Mesenchymal stem cell (in vitro differentiated cells and primary cell): Measurements from ENCODE around the gene NCK1.

ENCODE experiments used
- DNase-seq: peaks from one replicate; pipeline ENCODE4 v3.0.0-alpha.2; 2013
- H2AFZ ChIP-seq: one replicate; pipeline ENCODE4 v1.6.1; 2013; ENCODE audit warnings: low read depth, mild to moderate bottlenecking, control low read depth, inconsistent platforms, low read length, moderate library complexity
- H2AK5ac ChIP-seq: 2 replicates; pipeline ENCODE4 v1.6.1; 2013; ENCODE audit warnings: low read length, moderate library complexity, mild to moderate bottlenecking, inconsistent platforms; ENCODE audit not compliant: severe bottlenecking
- H2BK120ac ChIP-seq: one replicate; pipeline ENCODE4 v1.6.1; 2013; ENCODE audit warnings: low read depth, mild to moderate bottlenecking, inconsistent platforms, low read length, moderate library complexity
- H2BK12ac ChIP-seq, 2 experiments: one replicate each; pipeline ENCODE4 v1.6.1; 2013; ENCODE audit warnings: inconsistent platforms in 2 of 2, low read length in 2 of 2, mild to moderate bottlenecking in 2 of 2, moderate library complexity in 2 of 2, control low read depth in 1 of 2
- H2BK15ac ChIP-seq: one replicate; pipeline ENCODE4 v1.6.1; 2013; ENCODE audit warnings: mild to moderate bottlenecking, low read depth, inconsistent platforms; ENCODE audit not compliant: poor library complexity, severe bottlenecking
- H2BK5ac ChIP-seq: 2 replicates; pipeline ENCODE4 v1.6.1; 2013; ENCODE audit warnings: low read depth, mild to moderate bottlenecking, low read length, control low read depth, inconsistent platforms; ENCODE audit not compliant: poor library complexity, severe bottlenecking
- H3K14ac ChIP-seq, 2 experiments: one replicate each; pipeline ENCODE4 v1.6.1; 2013; ENCODE audit warnings: inconsistent platforms in 2 of 2, low read length in 2 of 2, control low read depth in 1 of 2, mild to moderate bottlenecking in 1 of 2, moderate library complexity in 1 of 2
- H3K18ac ChIP-seq, 2 experiments: one replicate each; pipeline ENCODE4 v1.6.1; 2013; ENCODE audit warnings: inconsistent platforms in 2 of 2, low read length in 2 of 2, control low read depth in 1 of 2, low read depth in 1 of 2, mild to moderate bottlenecking in 1 of 2
- H3K23ac ChIP-seq, 2 experiments: one replicate each; pipeline ENCODE4 v1.6.1; 2013; ENCODE audit warnings: inconsistent platforms in 2 of 2, low read length in 2 of 2, mild to moderate bottlenecking in 2 of 2, moderate library complexity in 2 of 2, control low read depth in 1 of 2
- H3K27ac ChIP-seq: 2 replicates; pipeline ENCODE4 v1.5.1; 2013; ENCODE audit warnings: mild to moderate bottlenecking, moderate library complexity, low read length, control low read depth, inconsistent platforms; ENCODE audit not compliant: poor library complexity, severe bottlenecking
- H3K27me3 ChIP-seq, 2 experiments: 2 replicates each; pipeline versions ENCODE4 v1.6.1 to v1.7.0; 2013; ENCODE audit warnings: low read length in 2 of 2, mild to moderate bottlenecking in 2 of 2, moderate library complexity in 2 of 2, control low read depth in 1 of 2, inconsistent platforms in 1 of 2; ENCODE audit not compliant: control insufficient read depth in 1 of 2, insufficient read depth in 1 of 2
- H3K36me3 ChIP-seq, 2 experiments: 2 replicates each; pipeline versions ENCODE4 v1.6.1 to v1.7.0; 2013; ENCODE audit warnings: low read length in 2 of 2, control low read depth in 1 of 2, inconsistent platforms in 1 of 2, low read depth in 1 of 2, mild to moderate bottlenecking in 1 of 2; ENCODE audit not compliant: insufficient read depth in 2 of 2, control insufficient read depth in 1 of 2
- H3K4ac ChIP-seq, 2 experiments: one replicate each; pipeline ENCODE4 v1.6.1; 2013; ENCODE audit warnings: inconsistent platforms in 2 of 2, low read length in 2 of 2, mild to moderate bottlenecking in 2 of 2, moderate library complexity in 2 of 2, control low read depth in 1 of 2, low read depth in 1 of 2
- H3K4me1 ChIP-seq: 2 replicates; pipeline ENCODE4 v1.6.1; 2013; ENCODE audit warnings: low read depth, low read length, control low read depth; ENCODE audit not compliant: control insufficient read depth, insufficient read depth
- H3K4me2 ChIP-seq: 2 replicates; pipeline ENCODE4 v1.6.1; 2013; ENCODE audit warnings: low read length, mild to moderate bottlenecking, inconsistent platforms; ENCODE audit not compliant: poor library complexity, severe bottlenecking
- H3K4me3 ChIP-seq, 2 experiments: 2 replicates each; pipeline versions ENCODE4 v1.5.1 to v1.7.0; 2013; ENCODE audit warnings: low read length in 2 of 2, mild to moderate bottlenecking in 2 of 2, control low read depth in 1 of 2, low read depth in 1 of 2; ENCODE audit not compliant: insufficient read depth in 1 of 2
- H3K79me1 ChIP-seq: replicated peaks from 2 replicates; pipeline ENCODE4 v1.6.1; 2013; ENCODE audit warnings: mild to moderate bottlenecking, control low read depth, low read length, inconsistent platforms; ENCODE audit not compliant: poor library complexity, severe bottlenecking
- H3K9ac ChIP-seq: 2 replicates; pipeline ENCODE4 v1.7.0; 2013; ENCODE audit warnings: mild to moderate bottlenecking, low read length, moderate library complexity
- H3K9me3 ChIP-seq: 2 replicates; pipeline ENCODE4 v1.7.0; 2013; ENCODE audit warnings: mild to moderate bottlenecking, low read length; ENCODE audit not compliant: control insufficient read depth
- H4K8ac ChIP-seq: one replicate; pipeline ENCODE4 v1.6.1; 2013; ENCODE audit warnings: inconsistent platforms, mild to moderate bottlenecking, low read length, moderate library complexity
- H4K91ac ChIP-seq: one replicate; pipeline ENCODE4 v1.6.1; 2013; ENCODE audit warnings: mild to moderate bottlenecking, low read length, inconsistent platforms
- whole genome bisulfite sequencing: methylation state at CpG from one replicate; pipeline ENCODE4 v1.1.7; 2013; ENCODE audit warnings: mixed read lengths; 5-methylcytosine and 5-hydroxymethylcytosine counted together

NCK1 gene

DNA sequence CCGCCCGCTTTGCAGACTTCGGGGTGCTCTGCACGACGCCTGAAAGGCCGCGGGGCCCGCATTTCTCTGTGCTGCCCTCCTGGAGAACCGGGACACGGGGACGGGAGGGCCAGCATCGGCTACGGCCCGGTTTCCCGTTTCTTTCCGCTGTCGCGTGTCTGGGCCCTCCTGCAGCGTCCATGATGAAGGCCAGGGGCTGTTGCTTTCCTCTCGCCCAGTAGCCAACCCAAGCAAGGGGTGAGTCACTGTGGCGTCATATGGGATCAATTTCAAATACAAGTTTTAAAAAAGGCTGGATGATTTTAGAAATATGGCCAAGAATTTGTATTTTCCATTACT is 42.6 kb upstream of the NCK1 start:
- Histone ChIP-seq H2AFZ (peak overlapping the region; percentile 83), H4K91ac (peak overlapping the region; percentile 76), H3K23ac (no peak overlapping the region), H3K4me3 (peak overlapping the region; percentile 77 to 83), H3K36me3 (no peaks in the 10 kb centered on the region), H3K27ac (no peak overlapping the region), H4K8ac (peak overlapping the region; percentile 66), H2BK12ac (peak overlapping the region; percentile 18 to 64), H3K14ac (peak overlapping the region in 1 of 2 experiments; percentile 83), H2BK5ac (no peak overlapping the region), H3K18ac (peak overlapping the region; percentile 82 to 86), H3K27me3 (no peaks in the 10 kb centered on the region), H3K4ac (peak overlapping the region; percentile 28 to 89), H2AK5ac (no peak overlapping the region), H3K9ac (peak overlapping the region; percentile 95), H3K4me1 (peaks cover 13% of the 10 kb centered on the region), H3K9me3 (peaks cover 3% of the 10 kb centered on the region), H2BK120ac (peak overlapping the region; percentile 94), H3K79me1 (peaks cover 3% of the 10 kb centered on the region), H3K4me2 (peak overlapping the region; percentile 98), H2BK15ac (no peak overlapping the region)
- DNase-seq, result peak; percentile 85
- WGBS, result under 1% methylated on average over 17 of the region's 21 CpGs

DNA sequence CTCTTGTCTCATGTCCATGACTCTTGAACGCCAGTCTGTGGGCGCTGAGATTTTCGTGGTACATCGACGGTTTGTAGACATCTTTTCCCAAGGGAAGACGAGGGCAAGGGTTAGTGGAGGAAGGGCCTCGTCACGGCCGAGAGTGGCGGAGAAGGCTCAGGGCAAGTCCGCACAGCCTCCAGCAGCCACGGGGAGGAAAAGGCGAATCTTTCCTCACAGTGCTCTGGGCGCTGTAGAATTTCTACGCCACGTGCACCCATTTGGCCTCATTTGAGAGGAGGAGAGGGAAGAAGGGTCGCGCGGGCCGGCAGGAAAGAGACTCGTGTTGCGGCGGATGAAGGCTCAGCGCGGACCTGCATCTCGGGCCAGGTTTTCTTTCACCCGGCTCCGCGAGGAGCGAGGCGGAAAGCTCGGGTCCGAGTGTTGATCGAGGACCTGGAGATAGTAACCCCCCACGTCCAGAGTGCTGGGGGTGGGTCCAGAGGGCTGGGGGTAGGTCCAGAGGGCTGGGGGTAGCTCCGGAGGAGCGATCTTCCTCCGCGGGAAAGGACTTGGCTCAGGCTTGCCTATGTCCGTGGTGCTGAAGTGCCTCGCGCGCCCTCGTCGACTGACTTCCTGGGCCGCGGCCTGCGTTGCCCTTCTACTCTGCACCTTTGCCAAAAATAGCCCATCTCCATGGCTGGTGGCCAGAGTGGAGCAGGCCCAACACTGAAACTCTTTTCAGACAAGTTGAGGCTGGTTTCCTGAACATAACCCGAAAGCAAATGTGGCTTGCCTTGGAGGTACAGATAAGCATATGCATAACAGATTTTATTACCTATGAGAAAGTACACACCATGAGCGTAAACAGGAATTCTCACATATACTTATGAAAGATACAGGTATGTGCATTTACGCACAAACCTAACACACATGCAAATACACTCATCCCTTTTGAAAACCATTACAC is 42.0 kb upstream of the NCK1 start:
- Histone ChIP-seq H2AFZ (peak overlapping the region; percentile 36), H3K14ac (peak overlapping the region in 1 of 2 experiments; percentile 62), H2BK12ac (no peak overlapping the region), H3K27me3 (no peaks in the 10 kb centered on the region), H3K18ac (peak overlapping the region; percentile 50 to 89), H4K91ac (no peak overlapping the region), H3K4ac (peak overlapping the region in 1 of 2 experiments; percentile 24), H3K4me3 (peak overlapping the region; percentile 65 to 83), H3K4me1 (peaks cover 13% of the 10 kb centered on the region), H3K23ac (no peak overlapping the region), H2BK15ac (peak overlapping the region; percentile 30), H3K9me3 (peaks cover 3% of the 10 kb centered on the region), H3K27ac (peak overlapping the region; percentile 22), H2AK5ac (no peak overlapping the region), H3K4me2 (peak overlapping the region; percentile 98), H4K8ac (peak overlapping the region; percentile 60), H2BK5ac (no peak overlapping the region), H3K9ac (peak overlapping the region; percentile 95), H3K79me1 (peaks cover 6% of the 10 kb centered on the region), H3K36me3 (no peaks in the 10 kb centered on the region), H2BK120ac (no peak overlapping the region)
- 7% methylated on average over 51 of the region's 51 CpGs for WGBS
- peak; percentile 79 for DNase-seq

DNA sequence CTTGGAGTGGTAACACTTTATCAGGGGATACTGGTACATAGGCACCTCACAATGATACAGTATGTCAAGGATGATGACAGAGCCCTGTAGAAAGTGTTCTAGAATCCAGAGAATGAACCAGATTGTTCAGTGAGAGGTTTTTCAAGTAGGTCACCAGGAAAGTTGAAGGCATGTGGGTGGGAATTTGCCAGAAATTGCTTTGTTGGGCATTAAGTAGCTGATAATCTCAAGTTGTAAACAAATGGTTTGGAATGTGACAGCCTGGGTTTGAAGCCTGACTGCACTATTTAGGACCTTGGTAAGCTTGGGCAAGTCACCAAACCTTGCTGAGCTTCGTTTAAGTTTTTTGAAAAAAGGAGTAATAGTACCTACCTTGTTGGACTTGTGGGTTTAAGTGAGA is 30.5 kb upstream of the NCK1 start:
- H2BK5ac ChIP-seq, result no peak overlapping the region
- H2BK15ac ChIP-seq, result no peak overlapping the region
- peaks cover 14% of the 10 kb centered on the region for H3K79me1 ChIP-seq
- no peak overlapping the region for H3K4ac ChIP-seq
- no peak overlapping the region for H3K23ac ChIP-seq
- WGBS, result 50% methylated on average over 1 of the region's 1 CpG
- H4K8ac ChIP-seq, result no peak overlapping the region
- H3K27ac ChIP-seq, result no peak overlapping the region
- H2BK120ac ChIP-seq, result no peak overlapping the region
- no peaks in the 10 kb centered on the region for H3K36me3 ChIP-seq
- H3K4me2 ChIP-seq, result no peak overlapping the region
- H4K91ac ChIP-seq, result no peak overlapping the region
- H2AFZ ChIP-seq, result no peak overlapping the region
- no peaks in the 10 kb centered on the region for H3K27me3 ChIP-seq
- H3K4me1 ChIP-seq, result no peaks in the 10 kb centered on the region
- H2BK12ac ChIP-seq, result no peak overlapping the region
- H3K4me3 ChIP-seq, result no peak overlapping the region
- H3K14ac ChIP-seq, result no peak overlapping the region
- no peak overlapping the region for H3K9ac ChIP-seq
- no peak for DNase-seq
- no peak overlapping the region for H2AK5ac ChIP-seq
- no peak overlapping the region for H3K18ac ChIP-seq
- no peaks in the 10 kb centered on the region for H3K9me3 ChIP-seq

DNA sequence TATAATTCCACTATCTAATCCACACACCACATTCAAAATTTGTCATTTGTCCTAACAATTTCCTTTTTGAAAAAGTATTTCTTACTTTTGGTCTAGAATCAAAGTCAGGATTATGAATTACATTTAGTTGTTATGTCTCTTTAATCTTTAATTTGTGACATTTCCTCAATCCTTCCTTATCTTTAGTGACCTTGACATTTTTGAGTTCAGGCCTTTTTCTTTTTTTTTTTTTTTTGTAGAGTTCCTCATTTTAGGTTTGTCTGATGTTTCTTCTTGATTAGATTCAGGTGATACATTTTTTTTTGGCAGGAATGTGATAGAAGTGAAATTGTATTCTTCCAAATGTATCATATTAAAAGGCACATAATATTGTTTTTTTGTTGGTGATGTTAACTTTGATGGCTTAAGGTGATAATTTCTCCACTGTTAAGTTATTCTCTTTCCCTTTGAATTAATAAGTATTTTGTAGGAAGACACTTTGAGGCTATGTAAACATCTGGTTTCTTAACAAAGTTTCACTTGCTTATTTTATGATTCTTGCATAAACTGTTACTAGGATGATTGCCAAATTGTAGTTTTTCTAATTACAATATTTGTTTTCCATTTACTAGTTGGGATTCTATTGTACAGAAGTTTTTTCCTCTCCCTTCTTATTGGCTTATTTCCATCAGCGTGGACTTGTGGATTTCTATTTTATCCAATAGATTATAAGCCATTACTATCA is 26.8 kb upstream of the NCK1 start:
- no peak overlapping the region for H3K27ac ChIP-seq
- no peak overlapping the region for H2BK120ac ChIP-seq
- H2BK5ac ChIP-seq, result no peak overlapping the region
- no peak overlapping the region for H4K8ac ChIP-seq
- H3K79me1 ChIP-seq, result peaks cover 23% of the 10 kb centered on the region
- no peak for DNase-seq
- H3K14ac ChIP-seq, result no peak overlapping the region
- no peaks in the 10 kb centered on the region for H3K9me3 ChIP-seq
- H3K23ac ChIP-seq, result no peak overlapping the region
- H3K36me3 ChIP-seq, result no peaks in the 10 kb centered on the region
- H3K4me1 ChIP-seq, result no peaks in the 10 kb centered on the region
- WGBS, result no CpG with 5 or more reads among the region's 1 CpG
- no peak overlapping the region for H2BK12ac ChIP-seq
- no peak overlapping the region for H3K4ac ChIP-seq
- H2BK15ac ChIP-seq, result no peak overlapping the region
- no peak overlapping the region for H2AFZ ChIP-seq
- no peak overlapping the region for H3K4me2 ChIP-seq
- H2AK5ac ChIP-seq, result no peak overlapping the region
- H3K27me3 ChIP-seq, result no peaks in the 10 kb centered on the region
- H3K18ac ChIP-seq, result peak overlapping the region in 1 of 2 experiments; percentile 3
- no peak overlapping the region for H3K9ac ChIP-seq
- no peak overlapping the region for H3K4me3 ChIP-seq
- H4K91ac ChIP-seq, result no peak overlapping the region
